ENCODE data around the gene TMEM120A.

DNA sequence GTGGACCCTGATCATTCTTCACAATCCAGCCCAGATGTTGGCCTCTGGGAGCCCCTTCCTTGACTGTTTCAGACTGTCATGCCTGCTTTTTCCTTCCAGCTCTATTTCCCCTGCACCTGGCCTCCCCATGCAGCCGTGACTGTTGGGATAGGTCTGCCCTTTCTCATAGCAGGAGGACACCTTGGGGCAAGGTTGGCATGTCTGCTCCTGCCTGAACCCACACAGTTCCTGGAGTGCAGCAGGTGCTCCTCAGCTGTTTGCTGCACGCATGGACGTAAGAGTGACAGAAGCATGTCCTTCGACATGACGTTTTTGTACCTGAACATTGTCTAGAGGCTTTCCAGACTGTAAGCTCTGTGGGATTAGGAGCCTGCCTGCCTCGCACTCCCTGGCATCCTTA, 55.5 kb downstream of the TMEM120A start:
- TF ChIP-seq POLR2AphosphoS5 (IDR thresholded peaks at IDR 0.05; ENCODE audit: low read depth) (no peak), GABPA (IDR thresholded peaks at IDR 0.05; ENCODE audit: low read depth) (no peak)
- TF ChIP-seq, protein P1, sequence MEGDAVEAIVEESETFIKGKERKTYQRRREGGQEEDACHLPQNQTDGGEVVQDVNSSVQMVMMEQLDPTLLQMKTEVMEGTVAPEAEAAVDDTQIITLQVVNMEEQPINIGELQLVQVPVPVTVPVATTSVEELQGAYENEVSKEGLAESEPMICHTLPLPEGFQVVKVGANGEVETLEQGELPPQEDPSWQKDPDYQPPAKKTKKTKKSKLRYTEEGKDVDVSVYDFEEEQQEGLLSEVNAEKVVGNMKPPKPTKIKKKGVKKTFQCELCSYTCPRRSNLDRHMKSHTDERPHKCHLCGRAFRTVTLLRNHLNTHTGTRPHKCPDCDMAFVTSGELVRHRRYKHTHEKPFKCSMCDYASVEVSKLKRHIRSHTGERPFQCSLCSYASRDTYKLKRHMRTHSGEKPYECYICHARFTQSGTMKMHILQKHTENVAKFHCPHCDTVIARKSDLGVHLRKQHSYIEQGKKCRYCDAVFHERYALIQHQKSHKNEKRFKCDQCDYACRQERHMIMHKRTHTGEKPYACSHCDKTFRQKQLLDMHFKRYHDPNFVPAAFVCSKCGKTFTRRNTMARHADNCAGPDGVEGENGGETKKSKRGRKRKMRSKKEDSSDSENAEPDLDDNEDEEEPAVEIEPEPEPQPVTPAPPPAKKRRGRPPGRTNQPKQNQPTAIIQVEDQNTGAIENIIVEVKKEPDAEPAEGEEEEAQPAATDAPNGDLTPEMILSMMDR (IDR thresholded peaks at IDR 0.05; ENCODE audit: insufficient read depth, low read length), result no peak
- TF ChIP-seq, protein P2, sequence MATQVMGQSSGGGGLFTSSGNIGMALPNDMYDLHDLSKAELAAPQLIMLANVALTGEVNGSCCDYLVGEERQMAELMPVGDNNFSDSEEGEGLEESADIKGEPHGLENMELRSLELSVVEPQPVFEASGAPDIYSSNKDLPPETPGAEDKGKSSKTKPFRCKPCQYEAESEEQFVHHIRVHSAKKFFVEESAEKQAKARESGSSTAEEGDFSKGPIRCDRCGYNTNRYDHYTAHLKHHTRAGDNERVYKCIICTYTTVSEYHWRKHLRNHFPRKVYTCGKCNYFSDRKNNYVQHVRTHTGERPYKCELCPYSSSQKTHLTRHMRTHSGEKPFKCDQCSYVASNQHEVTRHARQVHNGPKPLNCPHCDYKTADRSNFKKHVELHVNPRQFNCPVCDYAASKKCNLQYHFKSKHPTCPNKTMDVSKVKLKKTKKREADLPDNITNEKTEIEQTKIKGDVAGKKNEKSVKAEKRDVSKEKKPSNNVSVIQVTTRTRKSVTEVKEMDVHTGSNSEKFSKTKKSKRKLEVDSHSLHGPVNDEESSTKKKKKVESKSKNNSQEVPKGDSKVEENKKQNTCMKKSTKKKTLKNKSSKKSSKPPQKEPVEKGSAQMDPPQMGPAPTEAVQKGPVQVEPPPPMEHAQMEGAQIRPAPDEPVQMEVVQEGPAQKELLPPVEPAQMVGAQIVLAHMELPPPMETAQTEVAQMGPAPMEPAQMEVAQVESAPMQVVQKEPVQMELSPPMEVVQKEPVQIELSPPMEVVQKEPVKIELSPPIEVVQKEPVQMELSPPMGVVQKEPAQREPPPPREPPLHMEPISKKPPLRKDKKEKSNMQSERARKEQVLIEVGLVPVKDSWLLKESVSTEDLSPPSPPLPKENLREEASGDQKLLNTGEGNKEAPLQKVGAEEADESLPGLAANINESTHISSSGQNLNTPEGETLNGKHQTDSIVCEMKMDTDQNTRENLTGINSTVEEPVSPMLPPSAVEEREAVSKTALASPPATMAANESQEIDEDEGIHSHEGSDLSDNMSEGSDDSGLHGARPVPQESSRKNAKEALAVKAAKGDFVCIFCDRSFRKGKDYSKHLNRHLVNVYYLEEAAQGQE (IDR thresholded peaks at IDR 0.05; ENCODE audit: insufficient replicate concordance, low read depth), result no peak

Data from HL-60 (cell line).